Brain microvascular endothelial cell (primary cell): ENCODE data around the gene LPCAT3.

ENCODE experiments used
- DNase-seq: peaks from one replicate; pipeline ENCODE4 v3.0.0-alpha.2; 2020
- H3K27ac ChIP-seq: fragments of 250-450 bp; sonication (Bioruptor Pico); 2 replicates; pipeline ENCODE4 v1.5.1; 2020; ENCODE audit warnings: mild to moderate bottlenecking, moderate library complexity
- H3K27me3 ChIP-seq: fragments of 250-450 bp; sonication (Bioruptor Pico); replicated peaks from 2 replicates; pipeline ENCODE4 v1.5.1; 2020; ENCODE audit warnings: mild to moderate bottlenecking
- H3K36me3 ChIP-seq: fragments of 250-450 bp; sonication (Bioruptor Pico); replicated peaks from 2 replicates; pipeline ENCODE4 v1.5.1; 2020; ENCODE audit warnings: mild to moderate bottlenecking
- H3K4me3 ChIP-seq: 2 replicates; pipeline ENCODE4 v1.5.1; 2011; ENCODE audit warnings: low read depth, mild to moderate bottlenecking, control low read depth, low read length, moderate library complexity
- in situ Hi-C: cut with HindIII; loops from 2 replicates; pipeline ENCODE4 v1.10.0; 2017; ENCODE audit warnings: low sequenced_read_pairs, low pct_ligation_motif_present
- TF ChIP-seq, protein P1 (sequence below): IDR thresholded peaks from 2 replicates; pipeline ENCODE4 v1.5.1; 2011; ENCODE audit warnings: low read depth, mild to moderate bottlenecking, moderate library complexity, low read length, control low read depth, inconsistent platforms; ENCODE audit errors: missing control alignments

The LPCAT3 gene

DNA sequence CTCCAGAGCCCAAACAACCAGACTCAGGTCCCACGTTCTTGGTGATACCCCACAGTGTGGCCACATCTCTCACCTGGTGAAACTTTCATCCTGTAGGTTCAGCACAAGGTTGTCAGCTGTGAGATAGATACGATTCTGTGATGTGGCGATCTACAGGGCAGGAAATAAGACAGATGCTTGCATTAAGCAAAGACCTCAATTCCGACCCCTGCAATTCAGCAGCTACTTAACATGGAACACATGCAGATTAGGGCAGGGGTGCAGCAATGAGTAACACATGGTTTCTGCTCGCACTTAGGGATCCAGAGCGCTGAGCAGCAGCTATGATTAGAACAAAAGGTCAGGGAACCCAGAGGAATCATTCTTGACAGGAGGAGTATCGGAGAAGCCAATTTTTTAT lies 51.9 kb downstream of the LPCAT3 start:
- Histone ChIP-seq H3K27ac (no peak overlapping the region), H3K4me3 (no peak overlapping the region), H3K27me3 (no peaks in the 10 kb centered on the region), H3K36me3 (peaks cover 45% of the 10 kb centered on the region)
- in situ Hi-C loops, result no loop called here
- DNase-seq, result no peak
- TF ChIP-seq, protein P1, sequence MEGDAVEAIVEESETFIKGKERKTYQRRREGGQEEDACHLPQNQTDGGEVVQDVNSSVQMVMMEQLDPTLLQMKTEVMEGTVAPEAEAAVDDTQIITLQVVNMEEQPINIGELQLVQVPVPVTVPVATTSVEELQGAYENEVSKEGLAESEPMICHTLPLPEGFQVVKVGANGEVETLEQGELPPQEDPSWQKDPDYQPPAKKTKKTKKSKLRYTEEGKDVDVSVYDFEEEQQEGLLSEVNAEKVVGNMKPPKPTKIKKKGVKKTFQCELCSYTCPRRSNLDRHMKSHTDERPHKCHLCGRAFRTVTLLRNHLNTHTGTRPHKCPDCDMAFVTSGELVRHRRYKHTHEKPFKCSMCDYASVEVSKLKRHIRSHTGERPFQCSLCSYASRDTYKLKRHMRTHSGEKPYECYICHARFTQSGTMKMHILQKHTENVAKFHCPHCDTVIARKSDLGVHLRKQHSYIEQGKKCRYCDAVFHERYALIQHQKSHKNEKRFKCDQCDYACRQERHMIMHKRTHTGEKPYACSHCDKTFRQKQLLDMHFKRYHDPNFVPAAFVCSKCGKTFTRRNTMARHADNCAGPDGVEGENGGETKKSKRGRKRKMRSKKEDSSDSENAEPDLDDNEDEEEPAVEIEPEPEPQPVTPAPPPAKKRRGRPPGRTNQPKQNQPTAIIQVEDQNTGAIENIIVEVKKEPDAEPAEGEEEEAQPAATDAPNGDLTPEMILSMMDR, result no peak

DNA sequence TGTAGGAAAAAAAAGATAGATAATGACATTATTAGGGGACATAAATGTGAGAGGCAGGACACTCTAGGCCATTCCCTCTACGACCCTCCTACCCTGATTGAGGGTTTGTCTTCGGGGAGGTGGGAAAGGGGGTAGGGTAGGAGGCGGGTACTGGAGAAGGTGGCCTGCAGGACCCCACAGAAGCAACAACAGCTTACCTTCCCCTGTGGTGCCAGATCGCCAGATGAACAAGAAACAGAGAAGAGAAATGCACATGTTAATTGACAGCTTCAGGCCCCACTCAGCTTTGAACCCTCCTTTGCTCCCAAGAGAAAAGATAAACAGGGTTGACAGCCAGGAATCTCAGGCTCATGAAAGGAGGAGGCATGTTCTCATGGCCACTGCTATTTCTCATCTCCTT lies 52.6 kb downstream of the LPCAT3 start:
- no peaks in the 10 kb centered on the region for H3K27me3 ChIP-seq
- in situ Hi-C loops, result no loop called here
- H3K36me3 ChIP-seq, result peaks cover 45% of the 10 kb centered on the region
- DNase-seq, result no peak
- H3K27ac ChIP-seq, result no peak overlapping the region
- TF ChIP-seq, protein P1, result no peak
- H3K4me3 ChIP-seq, result no peak overlapping the region

DNA sequence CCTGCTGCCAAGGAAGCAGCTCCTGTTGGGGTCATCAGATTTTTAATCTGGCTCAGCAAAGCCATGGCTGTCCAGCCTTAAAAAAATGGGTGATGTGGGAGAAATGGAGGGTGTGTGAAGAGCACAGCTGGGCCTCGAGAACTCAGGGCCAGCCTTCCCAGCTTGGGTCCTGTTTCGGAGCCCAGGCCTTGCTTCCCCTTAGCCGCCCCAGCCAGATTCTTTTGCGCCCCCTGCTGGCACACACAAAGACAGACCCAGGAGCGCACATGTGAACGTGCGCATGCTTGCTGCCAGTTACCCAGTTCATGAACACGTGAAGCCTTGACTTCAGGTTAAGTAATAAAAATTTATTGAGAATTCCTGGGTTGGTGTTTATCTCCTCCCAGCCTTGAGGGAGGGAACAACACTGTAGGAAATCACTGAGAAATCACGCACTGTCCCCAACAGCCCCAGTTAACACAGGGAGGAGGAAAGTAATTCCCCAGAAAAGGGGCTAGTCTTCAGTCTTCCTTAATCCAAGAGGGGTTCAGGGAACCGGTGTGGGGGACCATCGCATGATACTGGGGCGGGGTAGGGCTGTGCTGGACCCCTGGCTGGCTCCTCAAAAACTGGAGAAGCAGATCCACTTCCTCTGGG lies 53.1 kb downstream of the LPCAT3 start:
- peaks cover 45% of the 10 kb centered on the region for H3K36me3 ChIP-seq
- TF ChIP-seq, protein P1, result peak; percentile 93

DNA sequence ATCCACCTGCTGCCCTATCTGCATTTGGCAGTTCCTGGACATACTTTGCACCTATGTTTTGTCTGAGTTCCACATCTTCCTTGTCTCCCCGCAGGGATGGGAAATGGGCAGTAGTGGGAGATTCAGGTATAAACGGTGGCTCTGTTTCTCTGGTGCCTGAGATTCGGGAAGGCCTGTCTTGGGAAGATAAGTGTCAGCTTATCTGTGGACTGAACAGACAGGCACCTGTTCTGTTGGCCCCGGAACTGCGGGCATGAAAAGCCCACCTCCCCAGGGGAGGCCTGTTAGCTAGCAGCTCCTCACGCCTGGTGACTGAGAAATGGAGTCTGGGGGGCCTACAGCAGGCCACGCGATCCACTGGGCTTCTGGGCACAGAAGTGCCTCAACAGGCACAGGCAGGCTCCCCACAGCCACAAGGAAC lies 53.7 kb downstream of the LPCAT3 start:
- H3K27ac ChIP-seq, result no peak overlapping the region
- in situ Hi-C loops, result no loop called here
- H3K36me3 ChIP-seq, result peaks cover 45% of the 10 kb centered on the region
- H3K4me3 ChIP-seq, result no peak overlapping the region
- TF ChIP-seq, protein P1, result no peak
- no peaks in the 10 kb centered on the region for H3K27me3 ChIP-seq
- DNase-seq, result no peak

More for the DNA sequence above, 53.1 kb downstream of the LPCAT3 start:
- DNase-seq, result peak; percentile 63
- in situ Hi-C loops, result no loop called here
- Histone ChIP-seq H3K4me3 (no peak overlapping the region), H3K27me3 (no peaks in the 10 kb centered on the region), H3K27ac (no peak overlapping the region)

DNA sequence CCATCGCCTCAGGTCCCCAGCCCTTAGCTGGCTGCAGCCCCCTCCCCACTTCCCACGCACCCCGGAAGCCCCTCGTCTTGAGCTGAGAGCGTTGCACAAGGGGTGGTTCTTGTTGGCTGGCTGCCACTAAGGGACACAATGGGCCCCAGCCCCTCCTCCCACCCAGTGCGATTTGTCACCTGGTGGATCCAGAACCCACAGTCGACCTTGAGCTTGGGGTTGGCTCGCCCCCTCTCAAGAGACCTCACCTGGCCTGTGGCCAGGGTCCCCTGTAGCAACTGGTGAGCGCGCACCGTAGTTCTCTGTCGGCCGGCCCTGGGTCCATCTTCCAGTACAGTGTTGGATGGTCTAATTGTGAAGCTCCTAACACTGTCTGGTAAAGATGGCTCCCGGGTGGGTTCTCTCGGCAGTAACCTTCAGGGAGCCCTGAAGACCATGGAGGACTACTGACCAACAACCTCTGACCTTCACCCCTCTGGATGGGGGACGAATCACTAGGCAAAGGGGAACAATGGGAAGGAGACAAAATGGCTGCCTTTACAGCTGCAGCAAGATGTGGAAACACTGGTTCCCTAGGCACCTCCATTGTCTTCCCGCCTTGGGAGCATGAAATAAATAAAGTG lies 54.4 kb downstream of the LPCAT3 start:
- DNase-seq, result no peak
- H3K27me3 ChIP-seq, result no peaks in the 10 kb centered on the region
- TF ChIP-seq, protein P1, result no peak
- no peak overlapping the region for H3K27ac ChIP-seq
- H3K4me3 ChIP-seq, result no peak overlapping the region
- H3K36me3 ChIP-seq, result peaks cover 44% of the 10 kb centered on the region
- in situ Hi-C loops, result no loop called here
